HUES6 (cell line): Measurements from ENCODE around the gene WNK1.
"Not testable (repeated sequence)": the region's sequence is repeated elsewhere in the genome, so short reads cannot be mapped to it uniquely, and the experiment has no call there.

Experiments used
- H3K27ac ChIP-seq: 2 replicates; pipeline ENCODE4 v1.7.0; 2013; ENCODE audit warnings: low read depth, mild to moderate bottlenecking, low read length, inconsistent platforms
- H3K27me3 ChIP-seq: 2 replicates; pipeline ENCODE4 v1.6.1; 2013; ENCODE audit warnings: low read length; ENCODE audit not compliant: control insufficient read depth, insufficient read depth
- H3K36me3 ChIP-seq: 2 replicates; pipeline ENCODE4 v1.6.1; 2013; ENCODE audit warnings: low read length; ENCODE audit not compliant: control insufficient read depth, insufficient read depth
- H3K4me1 ChIP-seq: 2 replicates; pipeline ENCODE4 v1.6.1; 2013; ENCODE audit warnings: low read length; ENCODE audit not compliant: control insufficient read depth, insufficient read depth
- H3K4me3 ChIP-seq: 2 replicates; pipeline ENCODE4 v1.5.1; 2013; ENCODE audit warnings: low read depth, low read length
- H3K9ac ChIP-seq: one replicate; pipeline ENCODE4 v1.6.1; 2013; ENCODE audit warnings: mild to moderate bottlenecking, low read length
- H3K9me3 ChIP-seq: 2 replicates; pipeline ENCODE4 v1.6.1; 2013; ENCODE audit warnings: low read depth, low read length; ENCODE audit not compliant: control insufficient read depth, insufficient read depth

Gene WNK1

GRCh38 chr12:916240-916639 lies 163.9 kb downstream of the WNK1 start:
- Histone ChIP-seq H3K36me3 (peaks cover 76% of the 10 kb centered on the region), H3K9me3 (no peaks in the 10 kb centered on the region), H3K4me3 (no peak overlapping the region), H3K4me1 (peaks cover 9% of the 10 kb centered on the region; the same call in 1 of the 2 replicates), H3K27ac (peak overlapping the region; percentile 59; the same call in 1 of the 2 replicates), H3K9ac (no peak overlapping the region), H3K27me3 (no peaks in the 10 kb centered on the region)

GRCh38 chr12:916712-917445 lies 164.5 kb downstream of the WNK1 start:
- no peaks in the 10 kb centered on the region for H3K27me3 ChIP-seq
- H3K9me3 ChIP-seq = no peaks in the 10 kb centered on the region
- H3K36me3 ChIP-seq = peaks cover 75% of the 10 kb centered on the region
- peak overlapping the region; percentile 59; the same call in 1 of the 2 replicates for H3K27ac ChIP-seq
- no peak overlapping the region for H3K9ac ChIP-seq
- H3K4me3 ChIP-seq = no peak overlapping the region
- peaks cover 9% of the 10 kb centered on the region; the same call in 1 of the 2 replicates for H3K4me1 ChIP-seq

- H3K36me3 ChIP-seq = peaks cover 60% of the 10 kb centered on the region
- H3K4me3 ChIP-seq = no peak overlapping the region
- H3K9me3 ChIP-seq = no peaks in the 10 kb centered on the region
- no peaks in the 10 kb centered on the region for H3K27me3 ChIP-seq
- no peak overlapping the region for H3K27ac ChIP-seq
- H3K4me1 ChIP-seq = peaks cover 4% of the 10 kb centered on the region; the same call in 1 of the 2 replicates
- H3K9ac ChIP-seq = no peak overlapping the region
Observed at GRCh38 chr12:920676-921075, 168.3 kb downstream of the WNK1 start.

- Histone ChIP-seq H3K36me3 (peaks cover 59% of the 10 kb centered on the region), H3K9me3 (no peaks in the 10 kb centered on the region), H3K27ac (no peak overlapping the region), H3K4me1 (peaks cover under 1% of the 10 kb centered on the region; the same call in 1 of the 2 replicates), H3K4me3 (no peak overlapping the region), H3K9ac (no peak overlapping the region), H3K27me3 (no peaks in the 10 kb centered on the region)
Observed at GRCh38 chr12:922285-922684, 169.9 kb downstream of the WNK1 start.

- Histone ChIP-seq H3K36me3 (peaks cover 73% of the 10 kb centered on the region), H3K9me3 (no peaks in the 10 kb centered on the region), H3K9ac (no peak overlapping the region), H3K27me3 (no peaks in the 10 kb centered on the region), H3K27ac (no peak overlapping the region), H3K4me3 (no peak overlapping the region), H3K4me1 (no peaks in the 10 kb centered on the region)
Observed at GRCh38 chr12:926641-927040, 174.3 kb downstream of the WNK1 start.

GRCh38 chr12:931060-931459 lies 178.7 kb downstream of the WNK1 start:
- Histone ChIP-seq H3K36me3 (peaks cover 55% of the 10 kb centered on the region), H3K4me1 (no peaks in the 10 kb centered on the region), H3K27me3 (no peaks in the 10 kb centered on the region), H3K9me3 (no peaks in the 10 kb centered on the region), H3K27ac (no peak overlapping the region), H3K4me3 (no peak overlapping the region), H3K9ac (no peak overlapping the region)

GRCh38 chr12:931591-931990 lies 179.2 kb downstream of the WNK1 start:
- H3K36me3 ChIP-seq = peaks cover 51% of the 10 kb centered on the region

GRCh38 chr12:935891-936290 lies 183.5 kb downstream of the WNK1 start:
- peaks cover 40% of the 10 kb centered on the region for H3K36me3 ChIP-seq
- not testable (repeated sequence) for H3K9me3 ChIP-seq, H3K27ac ChIP-seq, H3K4me1 ChIP-seq, H3K9ac ChIP-seq, H3K27me3 ChIP-seq, H3K4me3 ChIP-seq

More at GRCh38 chr12:931591-931990, 179.2 kb downstream of the WNK1 start:
- Histone ChIP-seq H3K27ac (no peak overlapping the region), H3K4me3 (no peak overlapping the region), H3K27me3 (no peaks in the 10 kb centered on the region), H3K9ac (no peak overlapping the region), H3K4me1 (no peaks in the 10 kb centered on the region), H3K9me3 (no peaks in the 10 kb centered on the region)

GRCh38 chr12:936377-937345 lies 184.3 kb downstream of the WNK1 start:
- no peaks in the 10 kb centered on the region for H3K4me1 ChIP-seq
- no peak overlapping the region for H3K4me3 ChIP-seq
- H3K9me3 ChIP-seq = no peaks in the 10 kb centered on the region
- no peaks in the 10 kb centered on the region for H3K27me3 ChIP-seq
- no peak overlapping the region for H3K27ac ChIP-seq
- H3K36me3 ChIP-seq = peaks cover 32% of the 10 kb centered on the region
- no peak overlapping the region for H3K9ac ChIP-seq

GRCh38 chr12:938810-939209 lies 186.4 kb downstream of the WNK1 start:
- H3K27ac ChIP-seq = no peak overlapping the region
- peaks cover 26% of the 10 kb centered on the region for H3K36me3 ChIP-seq
- no peaks in the 10 kb centered on the region for H3K4me1 ChIP-seq

GRCh38 chr12:943051-943450 lies 190.7 kb downstream of the WNK1 start:
- Histone ChIP-seq H3K4me3 (no peak overlapping the region), H3K9ac (no peak overlapping the region), H3K27me3 (no peaks in the 10 kb centered on the region), H3K9me3 (no peaks in the 10 kb centered on the region), H3K36me3 (peaks cover 23% of the 10 kb centered on the region), H3K27ac (no peak overlapping the region), H3K4me1 (no peaks in the 10 kb centered on the region)

More at GRCh38 chr12:938810-939209, 186.4 kb downstream of the WNK1 start:
- H3K27me3 ChIP-seq = no peaks in the 10 kb centered on the region
- no peaks in the 10 kb centered on the region for H3K9me3 ChIP-seq
- H3K4me3 ChIP-seq = no peak overlapping the region
- no peak overlapping the region for H3K9ac ChIP-seq
